ENCODE results near the gene NEB. TPM values are rescaled to one million over a fixed set of nuclear protein-coding genes. Genes with fewer than 3 reads are reported as not detected.

Gene NEB
- total and polyA plus RNA-seq, 9 donors, result 0.18 to 1.8 (median 0.26) TPM

DNA sequence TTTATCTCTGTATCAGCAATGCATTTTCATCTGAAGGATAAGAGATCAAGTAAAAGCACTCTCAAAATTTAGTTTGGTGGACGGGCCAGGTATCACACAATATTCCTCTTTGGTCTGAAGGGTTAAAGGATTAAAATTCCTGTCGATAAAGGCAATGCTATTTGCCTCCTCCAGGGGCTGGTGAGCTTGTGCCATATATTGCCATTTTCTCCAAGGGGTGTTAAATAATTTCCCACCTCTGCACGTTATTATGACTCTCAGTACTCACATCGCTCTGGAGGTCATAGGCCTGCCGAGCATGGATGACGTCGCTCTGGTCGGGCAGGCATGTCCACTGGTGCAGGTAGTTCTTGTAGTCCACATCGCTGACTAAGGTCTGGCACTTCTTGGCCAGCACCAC, 94.2 kb downstream of the NEB start:
- Histone ChIP-seq H3K27me3 (no peaks in the 10 kb centered on the region), H3K4me1 (ENCODE audit: insufficient read depth) (no peaks in the 10 kb centered on the region), H3K9me3 (no peaks in the 10 kb centered on the region), H3K27ac (no peak overlapping the region), H3K4me3 (no peak overlapping the region), H3K36me3 (no peaks in the 10 kb centered on the region)
- WGBS, 3 donors, result 90 to 94% (median 92%) methylated on average over 9 of the region's 9 CpGs
- DNase-seq, result no peak
- intact Hi-C loops (cut with DNase I), result no loop called here
- no peak for TF ChIP-seq POLR2A (IDR thresholded peaks at IDR 0.05)
- TF ChIP-seq EP300 (IDR thresholded peaks at IDR 0.05), result no peak
- TF ChIP-seq CTCF (IDR thresholded peaks at IDR 0.05), result no peak

DNA sequence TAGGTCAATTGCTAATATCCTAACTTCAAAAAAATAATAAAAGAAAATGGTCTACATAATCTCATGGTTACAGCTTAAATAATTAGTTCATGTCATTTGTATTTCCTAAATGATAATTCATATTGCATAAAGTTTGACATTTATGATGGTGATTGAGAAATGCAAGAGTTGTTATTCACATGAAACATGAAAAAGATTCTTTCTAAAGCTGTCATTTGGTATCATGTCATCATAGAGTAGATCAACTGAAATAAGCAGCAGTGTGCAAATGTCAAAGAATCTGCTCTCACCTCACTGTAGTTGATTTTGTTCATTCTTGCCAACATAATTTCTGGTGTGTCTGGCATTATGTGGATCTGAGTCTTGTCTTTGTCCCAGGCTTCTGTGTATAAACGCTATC, 95.3 kb downstream of the NEB start:
- 80 to 88% (median 86%) methylated on average over 1 of the region's 1 CpG for WGBS, 3 donors
- intact Hi-C loops (cut with DNase I), result no loop called here
- TF ChIP-seq POLR2A (IDR thresholded peaks at IDR 0.05), result no peak
- TF ChIP-seq CTCF (IDR thresholded peaks at IDR 0.05), result no peak
- no peak for TF ChIP-seq EP300 (IDR thresholded peaks at IDR 0.05)
- no peaks in the 10 kb centered on the region for H3K4me1 ChIP-seq (ENCODE audit: insufficient read depth)
- H3K27me3 ChIP-seq, result no peaks in the 10 kb centered on the region
- H3K4me3 ChIP-seq, result no peak overlapping the region
- no peaks in the 10 kb centered on the region for H3K36me3 ChIP-seq
- DNase-seq, result no peak
- H3K9me3 ChIP-seq, result no peaks in the 10 kb centered on the region
- H3K27ac ChIP-seq, result no peak overlapping the region

DNA sequence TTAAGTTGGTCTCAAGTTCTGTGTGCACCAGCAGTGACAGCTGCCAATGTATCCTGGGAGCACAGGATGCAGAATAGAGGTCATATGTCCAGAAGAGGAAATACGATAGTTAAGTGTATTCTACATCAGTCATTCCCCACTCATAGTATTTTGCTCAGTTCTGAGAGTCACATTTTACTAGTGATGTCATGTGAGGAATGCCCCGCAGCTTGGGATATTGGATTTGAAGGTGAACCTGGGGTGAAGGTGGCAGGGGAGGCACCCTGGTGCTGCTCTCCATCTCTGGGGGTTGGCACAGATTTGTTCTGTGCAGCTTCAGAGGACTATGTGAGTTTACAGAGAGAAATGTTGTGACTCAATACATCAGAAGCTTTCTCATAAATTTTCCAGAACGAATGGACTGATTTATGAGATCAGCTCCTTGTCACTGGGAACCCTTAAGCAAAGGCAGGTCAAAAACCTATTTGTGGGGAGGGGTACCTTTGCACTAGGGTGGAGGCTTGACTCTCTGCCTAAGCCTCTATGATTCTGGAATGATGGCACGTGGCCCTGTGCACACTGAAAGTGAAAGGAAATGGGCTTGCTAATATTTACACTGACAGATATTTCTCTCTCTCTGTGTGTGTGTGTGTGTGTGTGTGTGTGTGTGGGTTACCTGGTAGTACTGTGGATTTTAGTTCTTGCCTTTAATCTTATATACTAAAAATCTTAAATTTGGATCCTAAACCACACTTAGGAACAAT, 95.9 kb downstream of the NEB start:
- WGBS, 3 donors, result 38 to 46% (median 41%) methylated on average over 4 of the region's 4 CpGs
- Histone ChIP-seq H3K4me3 (no peak overlapping the region), H3K27me3 (no peaks in the 10 kb centered on the region), H3K4me1 (ENCODE audit: insufficient read depth) (no peaks in the 10 kb centered on the region), H3K27ac (no peak overlapping the region), H3K9me3 (no peaks in the 10 kb centered on the region), H3K36me3 (no peaks in the 10 kb centered on the region)
- no peak for DNase-seq
- intact Hi-C loops (cut with DNase I), result no loop called here
- no peak for TF ChIP-seq EP300 (IDR thresholded peaks at IDR 0.05)
- no peak for TF ChIP-seq POLR2A (IDR thresholded peaks at IDR 0.05)
- no peak for TF ChIP-seq CTCF (IDR thresholded peaks at IDR 0.05)

- Histone ChIP-seq H3K27ac (no peak overlapping the region), H3K9me3 (no peaks in the 10 kb centered on the region), H3K27me3 (no peaks in the 10 kb centered on the region), H3K4me3 (no peak overlapping the region), H3K36me3 (no peaks in the 10 kb centered on the region), H3K4me1 (ENCODE audit: insufficient read depth) (no peaks in the 10 kb centered on the region)
- intact Hi-C loops (cut with DNase I), result no loop called here
- no peak for DNase-seq
- WGBS, 3 donors, result 63 to 78% (median 76%) methylated on average over 8 of the region's 8 CpGs
- no peak for TF ChIP-seq EP300 (IDR thresholded peaks at IDR 0.05)
- no peak for TF ChIP-seq POLR2A (IDR thresholded peaks at IDR 0.05)
- no peak for TF ChIP-seq CTCF (IDR thresholded peaks at IDR 0.05)
Measured at GRCh38 chr2:151637271-151637781, 97.0 kb downstream of the NEB start.
